IMR-90 (cell line): Measurements from ENCODE around the gene CMTM6. TPM values are rescaled to one million over a fixed set of nuclear protein-coding genes. Genes with fewer than 3 reads are reported as not detected.

Experiments
- ATAC-seq: fragments of 200-7000 bp; cut with Tn5 transposase; 2 replicates; pipeline ENCODE4 v1.9.1; 2020; ENCODE audit warnings: low read depth, mild to moderate bottlenecking, moderate library complexity
- BruUV-seq: library from RNA; stranded (reverse); fragments of 400-500 nt; replicated peaks from 2 replicates; lab custom pipeline; 2021; lab: Mats Ljungman, UMichigan
- CTCF ChIA-PET: fragments of 300-600 bp; formaldehyde crosslinking; extraction: SDS; loops from one replicate; lab custom pipeline; 2021; ENCODE audit warnings: antibody characterized with exemption; lab: Yijun Ruan, JAX
- POLR2A ChIA-PET: fragments of 300-600 bp; sonication (Branson Sonifier 250); formaldehyde crosslinking; loops from one replicate; lab custom pipeline; 2022; ENCODE audit warnings: antibody characterized with exemption; ENCODE audit not compliant: unreplicated experiment; lab: Charles Lee
- DNase-seq: peaks from one replicate; pipeline ENCODE4 v3.0.0; 2013
- H2AFZ ChIP-seq: replicated peaks from 2 replicates; pipeline ENCODE3; 2013; ENCODE audit warnings: low read length, mild to moderate bottlenecking; ENCODE audit not compliant: poor library complexity
- H2AK5ac ChIP-seq: 2 replicates; pipeline ENCODE4 v1.6.1; 2013; ENCODE audit warnings: low read depth, low read length, inconsistent platforms
- H2AK9ac ChIP-seq: replicated peaks from 2 replicates; pipeline ENCODE3; 2013; ENCODE audit warnings: mild to moderate bottlenecking, low read depth, low read length, moderate library complexity; ENCODE audit not compliant: poor library complexity
- H2BK120ac ChIP-seq: 2 replicates; pipeline ENCODE4 v1.6.1; 2013; ENCODE audit warnings: low read depth, low read length, inconsistent platforms
- H2BK15ac ChIP-seq: 3 replicates; pipeline ENCODE4 v1.6.1; 2013; ENCODE audit warnings: low read depth, low read length, inconsistent platforms
- H2BK20ac ChIP-seq: 2 replicates; pipeline ENCODE4 v1.6.1; 2013; ENCODE audit warnings: low read depth, mild to moderate bottlenecking, inconsistent platforms, low read length, moderate library complexity
- H2BK5ac ChIP-seq: 2 replicates; pipeline ENCODE4 v1.6.1; 2013; ENCODE audit warnings: mild to moderate bottlenecking, low read depth, low read length, inconsistent platforms; ENCODE audit not compliant: poor library complexity, severe bottlenecking
- H3K14ac ChIP-seq: replicated peaks from 2 replicates; pipeline ENCODE4 v1.6.1; 2013; ENCODE audit warnings: low read depth, low read length, inconsistent platforms
- H3K18ac ChIP-seq: 2 replicates; pipeline ENCODE4 v1.6.1; 2013; ENCODE audit warnings: low read depth, low read length, control low read depth
- H3K23ac ChIP-seq: 2 replicates; pipeline ENCODE4 v1.6.1; 2013; ENCODE audit warnings: low read depth, low read length, inconsistent platforms
- H3K27ac ChIP-seq: 2 replicates; pipeline ENCODE4 v1.5.1; 2013; ENCODE audit warnings: mild to moderate bottlenecking, control low read depth, low read length; ENCODE audit not compliant: insufficient read depth
- H3K27me3 ChIP-seq: 2 replicates; pipeline ENCODE4 v1.6.1; 2013; ENCODE audit warnings: low read length; ENCODE audit not compliant: control insufficient read depth, insufficient read depth
- H3K36me3 ChIP-seq: 2 replicates; pipeline ENCODE4 v1.6.1; 2013; ENCODE audit warnings: low read length, mixed read lengths; ENCODE audit not compliant: control insufficient read depth, insufficient read depth
- H3K4ac ChIP-seq: 2 replicates; pipeline ENCODE4 v1.6.1; 2013; ENCODE audit warnings: low read depth, low read length, inconsistent platforms
- H3K4me1 ChIP-seq: 2 replicates; pipeline ENCODE4 v1.6.1; 2013; ENCODE audit warnings: low read length, mixed read lengths; ENCODE audit not compliant: control insufficient read depth, insufficient read depth
- H3K4me2 ChIP-seq: 2 replicates; pipeline ENCODE4 v1.6.1; 2013; ENCODE audit warnings: low read depth, mild to moderate bottlenecking, control low read depth, low read length, moderate library complexity
- H3K4me3 ChIP-seq: 2 replicates; pipeline ENCODE4 v1.5.1; 2013; ENCODE audit warnings: low read depth, mild to moderate bottlenecking, control low read depth, low read length, moderate library complexity; ENCODE audit not compliant: insufficient read depth
- H3K56ac ChIP-seq: 2 replicates; pipeline ENCODE4 v1.6.1; 2013; ENCODE audit warnings: low read length, inconsistent platforms; ENCODE audit not compliant: insufficient read depth; ENCODE audit errors: extremely low read depth
- H3K79me1 ChIP-seq, 2 experiments: 2 replicates each; pipeline ENCODE4 v1.6.1; 2013; ENCODE audit warnings: low read length in 2 of 2, inconsistent platforms in 1 of 2, low read depth in 1 of 2
- H3K9ac ChIP-seq: 2 replicates; pipeline ENCODE4 v1.6.1; 2013; ENCODE audit warnings: low read depth, low read length, control low read depth
- H3K9me1 ChIP-seq: 2 replicates; pipeline ENCODE4 v1.6.1; 2013; ENCODE audit warnings: low read length, inconsistent platforms; ENCODE audit not compliant: insufficient read depth
- H3K9me3 ChIP-seq: 2 replicates; pipeline ENCODE4 v1.6.1; 2013; ENCODE audit warnings: low read length; ENCODE audit not compliant: control insufficient read depth, insufficient read depth
- H4K20me1 ChIP-seq: 2 replicates; pipeline ENCODE4 v1.6.1; 2013; ENCODE audit warnings: low read length, inconsistent platforms; ENCODE audit not compliant: insufficient read depth
- H4K5ac ChIP-seq: 2 replicates; pipeline ENCODE4 v1.6.1; 2013; ENCODE audit warnings: mild to moderate bottlenecking, low read depth, low read length, control low read depth
- H4K8ac ChIP-seq, 2 experiments: 2 replicates each; pipeline ENCODE4 v1.6.1; 2013; ENCODE audit warnings: low read depth in 2 of 2, low read length in 2 of 2, control low read depth in 1 of 2, inconsistent platforms in 1 of 2
- H4K91ac ChIP-seq: 2 replicates; pipeline ENCODE4 v1.6.1; 2013; ENCODE audit warnings: low read depth, low read length, inconsistent platforms; ENCODE audit not compliant: insufficient read depth
- MAFK ChIP-seq: IDR thresholded peaks from 2 replicates; pipeline ENCODE4 v1.6.1; 2012; ENCODE audit warnings: low read depth, low read length, improper control_type of control experiment
- MXI1 ChIP-seq: IDR thresholded peaks from 2 replicates; pipeline ENCODE4 v1.6.1; 2012; ENCODE audit warnings: low read depth, mild to moderate bottlenecking, low read length, moderate library complexity, borderline replicate concordance
- WGBS, 2 experiments: methylation state at CpG; one replicate each; pipeline versions ENCODE4 v1.1.5 to v1.1.7; 2013; ENCODE audit warnings: missing lambda C conversion rate in 2 of 2; ENCODE audit not compliant: insufficient read length in 1 of 2; ENCODE audit errors: extremely low coverage in 2 of 2; 5-methylcytosine and 5-hydroxymethylcytosine counted together
- dilution Hi-C: fragments of 300-500 bp; cut with HindIII; formaldehyde crosslinking; loops from one replicate; pipeline ENCODE4 v1.14.3; 2018; ENCODE audit warnings: low sequenced_read_pairs; ENCODE audit not compliant: unreplicated experiment
- in situ Hi-C: fragments of 300-500 bp; cut with MboI; formaldehyde crosslinking; loops from 3 replicates; pipeline ENCODE4 v1.14.3; 2019; ENCODE audit warnings: low sequenced_read_pairs, inconsistent platforms, mixed read lengths
- intact Hi-C: fragments of 100-400 bp; cut with micrococcal nuclease; formaldehyde crosslinking; loops from 2 replicates; pipeline ENCODE4 v1.10.0; 2022
- polyA plus RNA-seq, 3 experiments: library from polyadenylated mRNA; depleted of rRNA; stranded (reverse); fragments of >200 nt; gene quantifications; 2 replicates each; pipeline ENCODE4 v1.2.3, GENCODE V29; 2012; ENCODE audit warnings: low replicate concordance in 1 of 3
- total RNA-seq: library from RNA; depleted of rRNA; stranded (reverse); fragments of >200 nt; gene quantifications from 2 replicates; pipeline ENCODE4 v1.2.3, GENCODE V29; 2012

CMTM6 gene
- total and polyA plus RNA-seq, 2 of the 4 experiments (the other 2 are of a cell fraction) = 29.4 to 36.6 TPM

DNA sequence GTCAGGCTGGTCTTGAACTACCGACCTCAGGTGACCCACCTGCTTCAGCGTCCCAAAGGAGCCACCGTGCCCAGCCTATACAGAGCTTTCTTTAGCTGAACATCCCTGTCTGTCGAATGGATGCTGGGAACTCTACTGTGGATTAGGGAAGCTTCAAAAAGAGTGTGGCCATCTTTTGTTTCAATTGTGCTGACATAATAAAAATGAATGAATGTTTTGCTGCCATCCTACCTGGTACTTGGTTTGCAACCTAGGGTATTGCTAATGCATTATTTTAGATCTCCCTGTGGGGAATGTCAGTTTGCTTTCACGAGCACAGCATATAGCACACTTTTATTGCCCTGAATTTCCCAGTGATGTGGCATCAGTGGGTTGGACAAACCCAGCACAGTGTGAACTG, 32.3 kb downstream of the CMTM6 start:
- no peak overlapping the region for H4K8ac ChIP-seq
- H3K18ac ChIP-seq = no peak overlapping the region
- no peak overlapping the region for H2BK15ac ChIP-seq
- peaks cover 18% of the 10 kb centered on the region for H4K20me1 ChIP-seq
- peaks cover 14 to 35% of the 10 kb centered on the region in 2 experiments; a peak in 3 of 4 replicates for H3K79me1 ChIP-seq
- 0 out of 2 replicates have a peak overlapping the region, but pooled peaks have one; percentile 6 for H2AK5ac ChIP-seq
- peaks cover 17% of the 10 kb centered on the region for H3K9me1 ChIP-seq
- no peak overlapping the region for H2AFZ ChIP-seq
- no peak overlapping the region for H3K4me2 ChIP-seq
- no peak overlapping the region for H2BK5ac ChIP-seq
- no peak for ATAC-seq
- H3K36me3 ChIP-seq = peaks cover 9% of the 10 kb centered on the region
- H3K27me3 ChIP-seq = no peaks in the 10 kb centered on the region
- no peak overlapping the region for H3K27ac ChIP-seq
- H4K91ac ChIP-seq = no peak overlapping the region
- BruUV-seq = no TSS peak
- H3K9me3 ChIP-seq = no peaks in the 10 kb centered on the region
- no peak overlapping the region for H3K4ac ChIP-seq
- no peak overlapping the region for H2AK9ac ChIP-seq
- H3K56ac ChIP-seq = no peak overlapping the region
- no peak for DNase-seq
- TF ChIP-seq MAFK (peak; percentile 46), MXI1 (no peak)
- no peak overlapping the region for H3K9ac ChIP-seq
- in situ Hi-C loops = no loop called here
- H2BK20ac ChIP-seq = 0 out of 2 replicates have a peak overlapping the region, but pooled peaks have one; percentile 11
- intact Hi-C loops = no loop called here
- H4K5ac ChIP-seq = no peak overlapping the region
- H2BK120ac ChIP-seq = no peak overlapping the region
- H3K4me1 ChIP-seq = peaks cover 11% of the 10 kb centered on the region
- dilution Hi-C loops = no loop called here
- no peak overlapping the region for H3K4me3 ChIP-seq
- no peak overlapping the region for H3K23ac ChIP-seq
- POLR2A ChIA-PET = no interaction called here
- no peak overlapping the region for H3K14ac ChIP-seq
- CTCF ChIA-PET = interaction anchor here (0.5 to 1.3 kb wide), 3 partner anchors 14 to 80 kb away, joined by 4 to 5 read pairs (median 4); no protein-coding TSS in a partner anchor
- WGBS, 2 experiments = no CpG with 5 or more reads among the region's 5 CpGs
